DMS79 (cell line): ENCODE measurements around the gene ROBO1.

ENCODE experiments used
- DNase-seq: peaks from one replicate; lab custom pipeline; 2025; lab: John Stamatoyannopoulos, UW

The ROBO1 gene

GRCh38 chr3:79162653-79163052, 605.1 kb downstream of the ROBO1 start:
- no peak for DNase-seq

GRCh38 chr3:79161941-79162340, 605.9 kb downstream of the ROBO1 start:
- DNase-seq: no peak

- DNase-seq: no peak
Measured at GRCh38 chr3:79160421-79160820, 607.4 kb downstream of the ROBO1 start.

DNA sequence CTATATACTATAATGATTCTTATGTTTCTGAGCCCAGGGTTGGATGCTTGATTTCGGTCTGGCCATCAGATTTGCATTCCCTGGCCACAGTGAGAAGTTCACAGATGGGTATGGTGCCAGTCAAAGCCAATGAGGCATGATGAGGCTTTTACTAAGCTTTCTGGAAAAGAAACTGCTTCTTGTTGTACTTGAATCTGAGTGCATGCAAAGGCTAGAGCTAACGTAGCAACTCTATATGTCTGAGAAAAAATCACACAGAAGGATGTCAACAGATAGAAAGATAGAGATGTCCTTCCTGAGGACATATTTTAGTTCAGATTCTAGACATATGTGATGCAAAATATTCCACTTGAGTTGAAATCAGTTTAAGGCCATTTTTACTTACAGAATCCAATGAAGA, 608.1 kb downstream of the ROBO1 start:
- no peak for DNase-seq

DNA sequence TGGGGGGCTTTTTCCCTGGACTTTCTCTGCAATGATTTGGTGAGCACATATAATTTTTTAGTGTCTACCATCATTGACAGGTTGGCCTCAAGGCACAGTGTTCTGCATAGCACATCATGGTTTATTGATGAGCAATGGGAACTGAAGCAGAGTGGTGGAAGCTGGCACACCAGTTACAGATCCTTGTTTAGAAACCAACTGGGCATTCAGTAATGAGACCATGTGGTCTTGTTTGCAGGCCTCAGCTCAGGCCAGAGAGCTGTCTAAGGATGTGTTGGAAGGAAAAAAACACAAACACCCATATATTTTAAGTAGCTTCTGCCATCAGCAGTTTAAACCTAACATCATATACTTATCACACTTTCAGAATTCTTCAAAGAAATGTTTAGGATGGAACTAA, 610.6 kb downstream of the ROBO1 start:
- DNase-seq: no peak

- DNase-seq: no peak
Measured at GRCh38 chr3:79154865-79155264, 612.9 kb downstream of the ROBO1 start.

GRCh38 chr3:79148786-79149185, 619.0 kb downstream of the ROBO1 start:
- DNase-seq: no peak

DNA sequence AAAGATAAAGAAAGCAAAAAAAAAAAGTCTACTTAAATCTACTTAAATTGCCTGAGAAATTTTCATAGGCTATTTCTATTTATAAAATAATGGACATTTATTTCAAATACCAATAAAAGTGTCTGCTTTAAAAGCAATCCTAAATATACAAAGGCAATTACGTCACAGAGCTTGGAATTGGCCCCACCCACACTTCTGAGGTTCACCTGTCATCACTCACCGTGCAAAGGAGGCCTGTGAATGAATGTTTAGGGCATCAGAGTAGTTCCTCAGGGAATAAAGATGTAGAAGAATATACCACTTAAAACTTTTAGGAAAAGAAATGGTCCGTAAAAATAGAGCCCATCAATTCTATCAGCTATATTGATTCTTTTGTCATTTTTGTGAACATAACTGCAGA, 621.8 kb downstream of the ROBO1 start:
- no peak for DNase-seq

DNA sequence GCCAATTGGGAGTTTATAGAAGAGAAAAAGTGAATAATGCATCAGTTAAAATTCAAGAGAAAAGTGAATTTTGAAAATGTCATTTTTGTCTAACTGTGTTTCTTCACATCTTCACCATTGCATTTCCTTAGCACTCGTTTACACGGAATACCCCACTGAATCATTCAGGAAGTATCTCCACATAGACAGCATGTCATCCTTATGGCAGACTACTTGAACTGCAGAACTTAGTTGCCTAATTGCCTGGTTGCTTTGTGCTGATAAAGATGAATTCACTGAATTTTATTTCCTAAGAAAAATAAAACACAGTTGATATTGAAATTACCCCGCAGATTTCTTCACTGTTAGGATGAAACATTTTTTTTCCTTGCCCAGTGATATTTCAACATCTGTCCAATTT, 627.1 kb downstream of the ROBO1 start:
- no peak for DNase-seq

DNA sequence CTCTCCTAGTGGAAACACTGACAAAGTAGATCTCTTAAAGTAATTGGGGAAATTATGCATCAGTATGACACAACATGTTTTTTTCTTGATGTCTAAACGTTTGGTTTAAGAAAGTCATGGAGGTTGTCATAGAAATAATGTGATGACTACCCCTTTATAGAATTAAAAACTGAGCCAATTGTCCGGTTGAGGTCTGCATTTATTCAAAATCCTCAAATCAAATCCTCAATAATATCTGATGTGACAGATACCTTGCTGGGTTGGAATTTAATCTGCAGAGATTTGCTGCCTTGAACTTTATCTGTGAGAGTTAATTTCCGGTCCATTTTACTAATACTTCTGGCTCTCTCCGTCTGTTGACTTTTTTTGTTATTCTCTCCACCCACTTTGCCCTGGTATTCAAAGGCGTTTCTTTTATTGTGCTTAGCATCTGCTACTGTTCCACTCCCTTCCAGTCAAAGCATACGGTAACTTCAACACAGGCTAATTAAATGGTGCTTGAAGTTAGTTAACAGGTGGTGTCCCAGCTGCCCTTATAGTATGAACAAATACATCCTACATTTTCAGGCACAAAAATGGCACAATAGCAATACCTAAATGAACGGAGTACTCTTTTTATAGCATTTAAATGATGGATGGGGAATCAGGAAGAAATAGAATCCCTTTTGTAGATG, 628.3 kb downstream of the ROBO1 start:
- DNase-seq: no peak

DNA sequence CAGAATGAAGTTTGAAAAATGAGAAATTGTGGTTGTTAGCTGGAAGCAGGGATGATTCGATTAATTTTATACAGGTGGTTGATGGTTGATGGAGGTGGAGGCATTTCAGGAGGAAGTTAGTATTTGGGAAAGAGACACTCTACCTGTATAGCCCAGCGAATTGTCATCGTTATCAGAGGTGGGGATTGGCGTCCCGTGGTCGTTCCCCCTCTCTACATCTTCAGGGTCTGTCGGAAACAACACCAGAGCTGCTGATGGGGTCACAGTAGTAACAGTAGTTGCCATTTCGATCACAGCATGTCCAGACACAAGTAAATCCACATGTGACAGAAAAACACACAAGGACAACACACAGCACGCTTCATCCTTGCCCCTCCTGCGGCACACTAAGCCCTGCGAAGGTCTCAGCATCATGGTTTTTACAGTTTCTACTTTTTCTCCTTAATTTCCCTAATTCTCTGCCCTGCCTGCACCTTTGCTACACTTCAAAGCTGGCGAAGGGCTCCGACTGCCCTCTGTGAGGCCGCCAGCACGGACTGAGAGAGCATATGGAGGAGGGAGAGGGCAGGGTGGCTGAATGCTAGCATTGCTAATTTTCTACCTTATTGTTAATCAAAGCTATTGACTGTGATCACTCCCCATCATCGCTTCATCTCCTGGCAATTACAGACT, 642.3 kb downstream of the ROBO1 start:
- no peak for DNase-seq

GRCh38 chr3:79115458-79115857, 652.3 kb downstream of the ROBO1 start:
- DNase-seq: no peak

GRCh38 chr3:79113876-79114275, 653.9 kb downstream of the ROBO1 start:
- no peak for DNase-seq

- no peak for DNase-seq
Measured at GRCh38 chr3:79111375-79112052, 656.3 kb downstream of the ROBO1 start.

- DNase-seq: no peak
Measured at GRCh38 chr3:79109754-79110153, 658.0 kb downstream of the ROBO1 start.

- DNase-seq: no peak
Measured at GRCh38 chr3:79103307-79103706, 664.5 kb downstream of the ROBO1 start.

DNA sequence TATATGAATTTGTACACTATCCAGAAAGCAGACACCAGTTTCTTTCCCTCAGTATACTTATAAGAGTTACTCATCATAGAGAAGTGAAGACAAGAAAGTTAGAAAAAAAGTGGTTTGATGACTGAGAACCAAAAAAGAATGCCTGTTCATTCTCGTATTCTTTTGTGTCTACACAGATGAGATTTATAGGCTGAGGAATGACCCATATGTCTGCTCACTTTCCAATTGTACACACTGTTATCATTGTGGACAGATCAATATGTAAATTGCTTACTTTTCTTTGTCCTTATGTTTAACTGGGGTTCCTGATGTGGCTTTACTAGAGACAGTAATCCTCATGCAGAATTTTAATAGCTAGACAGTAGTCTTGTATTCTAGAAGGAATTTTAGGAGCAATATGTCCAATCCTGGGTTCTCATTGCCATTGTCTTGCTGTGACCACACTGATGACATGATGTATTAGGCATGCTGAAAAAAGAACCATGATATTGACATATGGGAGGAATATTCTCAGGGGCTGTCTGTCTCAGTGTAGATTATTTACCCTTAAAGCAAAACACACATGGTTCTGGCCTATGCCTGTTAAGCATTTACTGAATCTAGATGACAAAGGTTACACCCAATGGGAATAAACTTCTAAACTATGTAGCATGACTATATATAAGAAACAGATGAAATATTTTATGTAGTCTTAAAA, 669.7 kb downstream of the ROBO1 start:
- DNase-seq: no peak

DNA sequence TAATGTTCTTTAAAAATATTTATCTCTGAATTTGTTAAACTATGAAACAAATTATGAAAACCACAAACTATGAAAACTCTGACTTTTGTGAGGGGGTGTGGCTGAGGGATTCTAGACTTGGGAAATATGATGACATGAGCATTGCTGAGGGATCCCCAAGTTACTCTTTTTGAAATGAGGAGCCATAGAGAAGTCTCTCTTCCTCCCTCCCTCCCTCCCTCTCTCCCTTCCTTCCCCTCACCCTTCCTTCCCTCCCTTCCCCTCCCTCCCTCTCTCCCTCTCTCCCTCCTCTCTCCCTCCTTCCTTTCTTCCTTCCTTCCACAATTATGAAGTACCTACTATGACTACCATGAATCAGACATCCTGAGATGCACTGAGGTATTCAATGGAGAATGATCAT, 673.1 kb downstream of the ROBO1 start:
- no peak for DNase-seq

DNA sequence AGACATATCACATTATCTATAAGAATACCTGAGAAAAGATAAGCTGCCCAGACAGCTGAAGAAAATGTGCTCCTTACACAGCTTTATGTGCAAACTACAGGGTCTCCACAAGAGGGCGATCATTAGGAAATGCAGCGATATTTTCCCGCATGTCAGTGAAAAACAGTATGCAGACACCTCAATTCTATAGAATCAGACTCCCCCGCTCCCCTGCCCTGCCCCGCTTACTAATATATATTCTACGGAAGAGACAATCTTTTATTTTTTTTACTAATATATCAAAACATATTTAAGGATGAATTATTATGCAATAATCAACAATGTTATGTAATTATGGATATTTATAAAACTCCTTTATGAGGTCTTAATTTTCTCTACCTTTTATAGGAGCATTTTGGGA, 681.3 kb downstream of the ROBO1 start:
- no peak for DNase-seq

DNA sequence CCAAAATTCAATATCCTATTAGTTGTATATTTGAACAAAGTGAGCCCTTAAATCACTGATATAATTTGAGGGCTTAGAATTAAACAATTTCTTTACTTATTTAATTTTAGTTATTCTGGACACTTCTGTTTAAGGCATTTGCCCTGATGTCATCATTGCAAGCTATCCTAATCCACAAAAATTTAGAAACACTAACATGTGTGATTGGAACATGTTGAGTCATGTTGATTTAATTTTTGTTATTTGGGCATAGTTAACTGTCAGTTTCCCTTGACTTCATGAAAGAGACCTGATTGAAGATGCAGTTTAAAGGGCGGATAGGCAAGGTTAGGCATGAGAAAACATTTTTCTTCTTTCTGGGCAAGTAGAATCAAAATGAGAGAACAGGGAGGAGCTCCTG, 682.6 kb downstream of the ROBO1 start:
- DNase-seq: no peak

DNA sequence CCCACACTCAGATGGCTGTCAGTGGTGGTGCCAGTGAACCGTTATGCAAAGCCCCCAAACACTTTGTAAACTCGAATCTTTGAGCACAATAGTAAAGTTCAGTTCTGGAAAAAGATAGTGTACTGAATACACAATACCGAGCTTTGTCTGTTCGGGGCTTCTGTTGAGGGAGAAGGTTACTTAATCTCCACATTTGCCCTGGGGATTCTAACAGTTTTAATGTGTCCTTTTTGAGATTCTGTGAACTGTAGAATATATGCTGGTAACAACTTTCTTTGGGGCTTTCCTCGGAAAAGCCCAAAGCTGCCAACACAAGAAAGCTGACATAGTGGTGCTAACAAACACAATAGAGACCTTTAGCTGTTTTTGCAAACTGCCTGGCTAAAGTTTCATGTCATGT, 686.5 kb downstream of the ROBO1 start:
- DNase-seq: no peak

GRCh38 chr3:79074558-79074957, 693.2 kb downstream of the ROBO1 start:
- DNase-seq: no peak

DNA sequence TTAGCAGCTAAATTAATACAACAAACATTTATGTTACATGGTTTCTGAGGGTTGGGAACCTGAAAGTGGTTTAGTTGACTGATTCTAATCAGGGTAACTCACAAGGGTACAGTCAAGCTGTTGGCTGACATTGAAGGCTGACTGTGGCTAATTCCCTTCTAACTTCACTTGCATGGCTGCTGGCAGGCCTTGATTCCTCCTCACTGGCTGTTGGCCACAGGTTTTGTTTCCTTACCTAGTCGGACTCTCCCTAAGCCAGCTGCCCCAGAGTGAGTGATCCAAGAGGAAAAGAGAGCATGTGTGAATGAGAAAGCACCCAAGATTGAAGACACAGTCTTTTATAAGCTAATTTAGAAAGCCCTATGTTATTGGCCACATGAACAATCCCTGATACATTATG, 700.1 kb downstream of the ROBO1 start:
- DNase-seq: no peak
